HG02884 (cell line): ENCODE results near the gene SH3RF3.

ENCODE experiments used
- ATAC-seq: cut with Tn5 transposase; IDR thresholded peaks from one replicate; pipeline ENCODE4 v1.9.1; 2021; ENCODE audit warnings: mild to moderate bottlenecking, moderate library complexity; ENCODE audit not compliant: unreplicated experiment

SH3RF3 gene

DNA sequence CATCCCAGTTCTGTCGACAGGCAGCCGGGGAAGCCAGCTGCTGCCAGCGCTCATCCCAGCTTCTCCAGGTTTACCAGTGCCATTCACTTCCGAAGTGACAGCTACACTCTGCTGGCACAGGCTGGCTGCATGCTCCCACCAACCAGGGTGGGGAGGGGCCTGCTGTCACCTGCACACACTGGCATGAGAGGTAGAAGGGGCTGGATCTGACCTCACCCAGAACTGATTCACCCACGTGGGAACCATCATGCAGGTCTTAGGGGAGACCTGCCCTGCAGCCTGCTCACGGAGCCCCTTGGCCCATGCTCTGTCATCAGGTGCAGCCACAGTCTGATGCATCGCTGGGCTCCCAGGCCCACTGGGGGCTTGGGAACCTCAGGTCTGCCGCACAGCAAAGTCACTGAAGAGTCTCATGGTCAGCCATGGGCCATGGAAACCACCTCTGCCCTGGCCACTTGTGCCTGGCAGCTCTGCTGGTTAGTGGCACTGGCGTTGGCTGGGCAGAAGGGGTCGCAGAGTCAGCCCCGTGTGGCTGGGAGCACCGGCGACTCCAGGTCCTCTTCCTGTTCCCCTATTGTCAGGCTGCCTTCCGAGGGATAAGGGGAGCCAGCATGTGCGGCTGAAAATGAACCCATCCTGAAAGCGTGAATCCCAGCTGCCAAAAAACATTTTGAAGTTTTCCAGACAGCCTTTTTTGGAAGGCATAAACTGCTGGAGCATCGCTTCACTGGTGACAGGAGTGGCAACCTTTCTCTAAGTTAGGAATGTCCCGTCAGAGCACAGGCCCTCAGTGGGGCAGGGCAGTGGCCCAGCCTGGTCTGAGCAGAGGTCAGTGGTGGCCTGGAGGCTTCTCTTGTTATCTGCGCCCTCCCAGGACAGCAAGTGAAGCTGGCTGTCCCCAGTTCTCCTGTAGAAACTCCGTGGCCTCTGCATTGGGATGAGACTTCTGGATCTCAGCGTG is 327.0 kb downstream of the SH3RF3 start:
- no peak for ATAC-seq

DNA sequence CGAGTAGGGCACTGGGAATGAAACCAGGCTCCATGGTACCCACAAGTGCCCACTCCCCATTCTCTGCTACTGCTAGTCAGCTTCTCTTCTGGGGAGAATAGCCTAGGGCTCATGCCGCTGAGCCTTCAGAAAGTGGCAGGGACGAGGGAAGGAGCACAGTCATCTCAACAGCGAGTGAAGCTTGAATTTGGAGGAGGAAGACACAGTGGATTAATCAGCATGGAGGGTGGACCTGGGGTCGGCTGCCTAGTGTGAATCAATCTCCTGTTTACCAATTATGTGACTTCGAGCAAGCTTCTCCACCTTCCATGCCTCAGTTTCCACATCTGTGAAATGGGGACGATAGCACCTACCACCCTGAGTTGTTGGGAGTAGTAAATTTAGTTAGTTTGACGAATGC is 327.8 kb downstream of the SH3RF3 start:
- no peak for ATAC-seq

GRCh38 chr2:109457366-109457765 is 328.4 kb downstream of the SH3RF3 start:
- ATAC-seq = no peak

- no peak for ATAC-seq
Measured at GRCh38 chr2:109457794-109458193, 328.8 kb downstream of the SH3RF3 start.

- no peak for ATAC-seq
Measured at GRCh38 chr2:109458512-109458911, 329.5 kb downstream of the SH3RF3 start.

DNA sequence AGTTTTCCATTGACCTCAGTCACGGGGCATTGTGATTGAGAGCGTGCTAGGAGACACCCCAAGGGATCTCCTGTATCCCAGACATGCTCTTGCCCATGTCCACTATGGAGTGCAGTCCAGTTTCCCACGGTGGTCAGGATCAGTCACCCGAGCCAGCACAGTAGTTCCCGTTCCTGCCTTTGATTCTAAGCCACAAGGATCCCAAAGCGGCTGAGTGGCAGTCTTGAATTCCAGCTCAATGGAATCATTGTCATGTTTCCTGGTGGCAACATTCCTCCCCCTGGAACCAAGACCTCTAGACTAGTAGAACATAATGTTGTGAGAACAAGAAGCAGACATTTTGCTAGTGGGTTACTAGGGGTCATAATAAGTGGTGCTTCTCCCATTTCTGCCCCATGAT is 330.5 kb downstream of the SH3RF3 start:
- ATAC-seq = no peak

DNA sequence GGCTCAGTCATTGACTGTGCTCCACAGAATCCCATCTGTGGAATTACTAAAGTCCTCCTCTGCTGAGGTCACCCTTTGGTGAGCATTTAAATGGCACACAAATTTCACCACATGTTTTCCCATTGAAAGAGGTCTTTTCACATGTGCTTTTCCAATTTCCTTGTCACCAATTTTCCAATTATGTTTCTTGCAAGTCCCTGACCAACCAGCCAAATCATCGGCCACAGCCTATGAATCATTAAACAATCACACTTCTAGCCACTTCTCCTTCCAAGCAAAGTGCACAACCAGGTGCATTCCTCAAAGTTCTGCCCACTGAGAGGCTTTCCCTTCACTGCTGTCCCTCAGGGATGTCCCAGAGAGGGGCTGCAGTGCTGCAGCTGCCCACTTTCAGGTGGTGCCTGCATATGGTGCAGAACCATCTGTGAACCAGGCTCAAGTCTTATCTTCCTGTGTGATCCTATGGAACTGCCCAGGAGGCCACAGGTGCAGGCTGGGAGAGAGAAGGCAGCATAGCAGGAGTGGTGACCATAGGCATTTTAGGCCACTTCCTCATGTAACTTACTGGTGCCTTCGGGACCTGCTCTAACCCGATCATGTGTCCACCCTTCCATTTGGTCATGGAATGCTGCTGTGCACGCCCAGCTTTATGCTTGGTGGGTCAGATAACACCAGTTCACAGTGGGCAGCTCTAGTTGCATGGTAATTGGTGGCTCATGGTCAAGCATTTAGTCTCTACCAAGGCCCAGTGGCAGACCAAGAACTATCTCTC is 331.7 kb downstream of the SH3RF3 start:
- no peak for ATAC-seq

GRCh38 chr2:109463236-109463635 is 334.2 kb downstream of the SH3RF3 start:
- no peak for ATAC-seq

DNA sequence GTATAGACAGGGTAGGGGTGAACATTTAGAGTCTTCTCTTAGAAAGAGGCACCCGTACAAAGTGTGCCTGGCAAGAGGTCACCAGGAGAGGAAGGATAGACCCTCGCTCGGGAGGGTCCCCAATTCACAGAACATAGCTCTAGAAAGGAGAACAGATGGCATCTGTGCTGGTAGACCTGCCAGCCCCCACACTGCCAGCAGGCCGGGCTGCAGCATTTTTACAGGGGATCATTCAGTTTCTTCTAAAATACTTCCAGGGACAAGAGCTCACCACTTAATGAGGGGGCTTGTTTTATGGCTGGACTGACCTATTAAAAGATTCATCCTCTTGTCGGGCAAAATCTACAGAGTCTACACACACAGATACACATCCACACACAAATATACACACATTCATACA is 334.9 kb downstream of the SH3RF3 start:
- ATAC-seq = no peak

DNA sequence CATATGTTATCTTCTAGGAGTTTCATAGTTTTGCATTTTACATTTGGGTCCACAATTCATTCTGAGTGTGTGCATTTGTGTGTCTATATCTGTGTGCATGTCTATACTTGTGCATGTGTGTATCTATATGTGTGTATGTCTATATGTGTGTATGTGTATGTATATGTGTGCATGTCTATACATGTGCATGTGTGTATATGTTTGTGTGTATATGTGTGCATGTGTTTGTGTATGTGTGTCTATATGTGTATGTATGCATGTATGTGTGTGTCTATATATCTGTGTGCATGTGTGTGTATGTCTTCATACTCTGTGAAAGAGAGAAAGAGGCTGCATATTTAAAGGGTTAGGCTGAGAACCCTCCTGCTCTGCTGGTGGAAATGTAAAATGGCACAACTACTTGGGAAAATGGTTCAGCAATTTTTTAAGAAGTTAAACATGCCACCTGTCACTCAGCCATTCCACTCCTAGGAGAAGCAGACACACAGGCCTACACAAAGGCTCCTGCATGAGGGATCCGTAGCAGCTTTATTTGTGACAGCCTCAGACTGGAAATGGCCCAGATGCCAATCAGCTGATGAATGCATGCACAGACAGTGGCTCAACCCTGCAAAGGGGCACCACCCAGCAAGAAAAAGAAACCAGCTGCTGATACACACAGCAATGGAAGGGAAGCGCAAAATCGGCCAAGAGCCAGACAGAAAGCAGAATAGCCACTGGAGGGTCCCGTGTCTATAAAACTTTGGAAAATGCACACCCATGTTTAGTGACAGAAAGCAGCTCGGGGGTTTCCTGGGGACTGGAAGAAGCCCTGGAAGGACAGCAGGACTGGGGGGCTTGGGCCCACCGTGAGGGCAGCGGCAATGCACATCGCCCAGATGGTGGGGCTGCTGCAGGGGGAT is 337.9 kb downstream of the SH3RF3 start:
- no peak for ATAC-seq

GRCh38 chr2:109467701-109468100 is 338.7 kb downstream of the SH3RF3 start:
- ATAC-seq = no peak

GRCh38 chr2:109468893-109469292 is 339.9 kb downstream of the SH3RF3 start:
- no peak for ATAC-seq

DNA sequence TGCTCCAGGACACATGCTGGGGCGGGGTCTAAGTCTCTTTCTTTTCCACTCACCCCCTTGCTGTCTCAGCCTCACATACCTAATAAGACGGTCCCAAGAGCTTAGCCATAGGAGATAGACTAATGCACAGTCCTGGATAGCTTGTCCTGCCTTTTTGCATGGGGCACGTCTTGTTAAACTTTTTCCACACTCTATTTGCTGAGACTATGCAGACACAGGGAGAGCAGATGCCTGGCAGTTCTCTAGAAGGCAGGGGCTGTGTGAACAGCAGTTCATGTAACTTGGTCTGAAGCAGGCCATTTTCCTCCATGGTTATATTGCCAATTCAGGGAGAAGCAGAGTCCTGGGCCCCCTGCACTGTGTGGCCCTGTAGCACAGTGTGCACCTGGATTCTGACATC is 342.7 kb downstream of the SH3RF3 start:
- no peak for ATAC-seq

GRCh38 chr2:109472331-109472959 is 343.4 kb downstream of the SH3RF3 start:
- ATAC-seq = no peak

DNA sequence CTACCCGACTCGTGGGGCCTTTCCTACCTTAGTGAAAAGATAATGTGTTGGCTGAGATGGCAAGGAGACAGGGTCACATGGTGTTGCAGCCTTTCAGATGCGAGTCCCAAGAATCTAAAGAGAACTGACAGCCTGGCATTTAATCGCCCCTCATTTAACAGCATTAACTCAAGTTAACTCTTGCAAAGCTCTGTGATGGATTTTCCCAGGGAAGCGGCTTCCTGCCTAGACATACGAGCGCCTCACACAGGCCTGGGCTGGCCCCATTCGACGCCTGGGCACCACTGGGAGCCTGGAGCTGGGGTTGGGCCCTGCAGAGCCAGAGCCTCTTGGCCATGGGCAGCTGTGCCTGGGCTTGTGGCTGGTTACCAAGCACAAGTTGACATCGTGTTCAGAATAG is 344.0 kb downstream of the SH3RF3 start:
- ATAC-seq = no peak

DNA sequence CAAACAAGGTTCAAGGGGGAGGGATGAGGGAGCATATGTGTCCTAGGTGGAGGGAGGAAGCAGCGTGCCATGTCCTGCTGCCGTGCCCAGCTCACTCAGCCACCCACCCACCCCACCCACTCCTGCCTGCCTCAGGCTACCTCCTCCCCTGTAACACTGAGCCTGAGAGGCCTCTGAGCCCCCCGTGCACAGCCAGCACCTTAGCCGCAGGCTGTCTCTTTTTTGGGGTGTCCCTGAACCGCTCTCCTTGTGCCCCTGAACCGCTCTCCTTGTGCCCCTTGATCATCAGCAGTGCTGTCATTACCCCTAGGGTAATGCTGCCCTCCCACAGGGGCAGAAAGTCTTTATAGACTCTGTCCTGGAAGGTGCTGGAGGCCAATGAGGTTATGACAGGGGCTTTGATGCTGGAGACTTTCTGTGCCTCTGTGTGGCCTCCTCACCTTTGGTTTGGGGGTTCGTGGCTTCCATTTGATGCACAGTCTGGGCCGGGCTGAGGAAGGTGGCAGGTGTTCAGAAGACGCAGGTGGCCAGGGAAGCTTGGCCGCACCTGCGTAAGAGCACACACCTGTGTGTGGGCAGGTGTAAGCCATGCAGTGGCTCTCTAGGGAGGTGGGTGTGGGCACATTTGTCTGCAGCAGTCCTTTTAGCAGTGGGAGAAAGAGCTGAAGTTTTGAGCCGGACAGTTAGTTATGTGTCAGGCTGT is 344.8 kb downstream of the SH3RF3 start:
- no peak for ATAC-seq

- no peak for ATAC-seq
Measured at GRCh38 chr2:109474319-109474825, 345.4 kb downstream of the SH3RF3 start.

DNA sequence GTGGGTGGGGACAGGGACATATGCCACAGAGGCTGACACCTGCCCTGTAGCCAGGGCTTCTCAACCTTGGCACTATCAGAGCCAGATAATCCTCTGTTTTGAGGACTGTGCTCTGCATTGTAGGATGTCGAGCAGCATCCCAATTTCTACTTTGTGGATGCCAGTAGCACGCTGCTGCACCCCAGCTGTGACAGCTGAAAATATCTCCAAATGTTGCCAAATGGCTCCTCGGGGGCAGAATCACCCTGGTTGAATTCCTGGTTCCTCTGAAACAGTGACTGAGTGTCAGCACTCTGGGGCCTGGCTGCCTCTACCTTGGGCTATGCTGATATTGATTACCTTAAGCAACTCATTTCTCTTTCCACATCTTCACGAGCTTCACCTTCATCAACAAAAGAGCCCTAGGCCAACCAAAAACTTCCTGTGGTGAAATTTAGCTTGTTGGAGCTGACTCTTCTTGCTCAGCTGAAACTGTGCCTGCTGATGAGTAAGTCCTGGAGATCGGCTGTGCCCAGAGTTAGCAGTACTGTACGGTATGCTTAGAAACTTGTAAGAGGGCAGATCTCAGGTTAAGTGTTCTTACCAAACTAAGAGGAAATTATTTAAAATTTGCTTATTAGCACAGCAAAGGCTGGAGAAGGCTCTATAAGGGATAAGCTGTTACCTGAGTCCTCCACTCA is 346.7 kb downstream of the SH3RF3 start:
- no peak for ATAC-seq
